Choroid plexus epithelial cell (primary cell): ENCODE results near the gene RNF41.

Experiments used
- DNase-seq: peaks from one replicate; pipeline ENCODE4 v3.0.0-alpha.2; 2010; ENCODE audit warnings: low read depth
- H3K4me3 ChIP-seq: 2 replicates; pipeline ENCODE4 v1.5.1; 2011; ENCODE audit warnings: low read depth, mild to moderate bottlenecking, control low read depth, low read length, moderate library complexity
- CTCF ChIP-seq: conservative IDR thresholded peaks from 2 replicates; pipeline ENCODE4 v1.5.1; 2011; ENCODE audit warnings: low read depth, mild to moderate bottlenecking, control low read depth, inconsistent platforms, low read length, moderate library complexity

Gene RNF41

GRCh38 chr12:56153678-56154065, 68.0 kb downstream of the RNF41 start:
- H3K4me3 ChIP-seq: no peak overlapping the region
- DNase-seq: no peak
- no peak for TF ChIP-seq CTCF

DNA sequence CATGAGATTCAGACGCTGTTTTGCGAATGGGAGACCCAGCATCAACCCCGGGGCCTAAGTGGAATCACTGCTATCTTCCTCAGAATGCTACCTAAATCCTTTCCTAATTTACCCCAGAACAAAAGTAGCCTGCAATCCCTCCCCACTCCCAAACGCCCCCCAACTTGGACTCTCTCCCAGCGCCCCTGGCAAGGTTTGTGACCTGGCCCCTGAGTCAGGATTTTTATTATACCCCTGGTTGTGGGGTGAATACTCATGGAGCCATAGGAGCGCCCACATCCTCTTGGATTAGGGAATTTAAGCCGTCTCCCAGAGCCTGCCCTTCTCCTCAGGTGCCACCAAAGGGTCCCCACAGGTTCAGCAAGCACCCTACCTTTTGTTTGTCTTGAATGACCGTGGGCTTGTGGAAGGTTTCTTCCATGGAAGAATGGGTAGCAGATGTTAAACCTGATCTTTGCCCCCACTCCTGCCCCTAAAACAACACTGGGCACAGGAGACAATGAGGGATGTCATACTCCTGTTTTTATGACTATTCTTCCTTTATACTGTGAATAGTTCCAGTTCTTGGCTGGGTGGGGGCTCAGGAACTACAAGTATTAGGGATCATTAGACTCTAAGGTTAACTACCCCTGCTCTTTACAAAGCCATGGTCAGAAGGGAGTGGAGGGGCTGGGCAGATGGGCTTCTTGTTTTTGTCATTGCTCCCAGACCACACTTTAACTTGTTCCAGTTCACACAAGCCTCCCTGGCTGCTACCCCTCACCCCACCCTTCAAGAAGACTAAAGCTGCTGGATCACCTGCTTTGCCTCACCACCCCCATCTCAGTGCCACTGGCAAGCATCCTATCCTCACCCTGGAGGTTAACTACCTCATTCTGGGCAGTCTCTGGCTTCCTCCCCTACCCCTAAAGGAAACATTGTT, 68.7 kb downstream of the RNF41 start:
- peak overlapping the region; percentile 62 for H3K4me3 ChIP-seq
- DNase-seq: no peak
- TF ChIP-seq CTCF: no peak
